Measurements from ENCODE around the gene DPP4.

GRCh38 chr2:161947406-161947805 lies 126.6 kb downstream of the DPP4 start:
- TF ChIP-seq POLR2A (IDR thresholded peaks at IDR 0.05), result no peak
- no peak for TF ChIP-seq CTCF (IDR thresholded peaks at IDR 0.05)

Measured in prostate gland (tissue), 2 donors.